ENCODE data around the gene NT5M. TPM values are rescaled to one million over a fixed set of nuclear protein-coding genes. Genes with fewer than 3 reads are reported as not detected.

Gene NT5M
- total RNA-seq, 4 donors from 2014 or later: 0.68 to 4.2 (median 1.7) TPM; not detected in 1

DNA sequence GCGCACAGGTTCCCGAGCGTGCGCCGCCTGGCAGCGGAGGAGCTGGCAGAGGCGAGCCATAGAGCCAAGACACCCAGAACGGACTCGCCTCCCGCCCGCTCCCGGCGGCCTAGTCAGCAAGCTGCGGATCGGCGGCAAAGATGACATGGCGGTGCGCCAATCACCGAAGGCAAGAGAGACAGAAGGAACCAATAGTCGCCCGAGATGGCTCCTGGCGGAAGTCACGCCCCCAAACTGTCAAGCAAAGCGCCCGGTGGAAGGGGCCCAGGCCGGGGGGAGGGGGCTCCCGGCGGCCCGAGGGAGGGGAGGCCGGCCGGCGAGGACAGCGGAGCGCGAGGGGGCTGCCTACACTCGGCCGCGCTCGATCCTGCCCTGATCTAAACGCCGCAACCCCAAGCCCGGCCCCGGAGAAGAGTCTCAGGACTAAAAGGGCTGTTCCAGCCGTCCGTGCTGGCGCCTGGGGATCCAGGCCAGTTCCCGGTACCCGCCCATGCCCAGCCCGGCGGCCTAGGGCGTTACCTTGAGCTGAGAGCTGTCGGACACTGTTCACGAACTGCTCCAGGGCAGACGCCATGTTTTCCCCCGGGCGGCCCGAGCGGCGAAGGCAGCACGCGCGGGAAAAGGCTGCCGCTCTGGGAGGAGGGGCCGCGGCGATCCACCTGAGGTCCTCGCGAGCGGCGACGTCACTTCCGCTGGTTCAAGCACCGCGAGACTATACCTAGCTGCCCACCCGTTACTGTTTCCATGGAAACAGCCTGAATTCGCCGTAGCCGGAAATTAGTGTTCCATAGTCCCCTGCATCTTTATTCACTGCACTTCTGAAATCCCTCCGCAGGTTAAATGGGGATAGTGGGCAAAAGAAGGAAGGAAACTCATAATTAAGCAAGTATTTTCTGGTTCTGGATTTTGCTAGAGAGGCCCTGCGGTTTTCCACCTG is 22.3 kb upstream of the NT5M start, which contains the start of gene COPS3:
TSS of gene COPS3 (minus strand) at position 634 of the 937 bp plus-strand sequence. CDS start at position 574, 60 bp downstream.
- H3K27ac ChIP-seq: peak within 1 kb of the TSS; percentile 97 to 99 (median 98)
- peaks cover 12 to 41% (median 15%) of the 10 kb centered on the region in 4 donors for H3K4me1 ChIP-seq
- no peaks in the 10 kb centered on the region for H3K27me3 ChIP-seq
- peak; percentile 98 for DNase-seq
- peak within 1 kb of the TSS; percentile 84 to 99 (median 90) for H3K4me3 ChIP-seq
- TF ChIP-seq POLR2AphosphoS5 (IDR thresholded peaks at IDR 0.05) (peak; percentile 63 to 91 (median 87)), POLR2A (IDR thresholded peaks at IDR 0.05) (peak; percentile 74)
- TF ChIP-seq, protein P1, sequence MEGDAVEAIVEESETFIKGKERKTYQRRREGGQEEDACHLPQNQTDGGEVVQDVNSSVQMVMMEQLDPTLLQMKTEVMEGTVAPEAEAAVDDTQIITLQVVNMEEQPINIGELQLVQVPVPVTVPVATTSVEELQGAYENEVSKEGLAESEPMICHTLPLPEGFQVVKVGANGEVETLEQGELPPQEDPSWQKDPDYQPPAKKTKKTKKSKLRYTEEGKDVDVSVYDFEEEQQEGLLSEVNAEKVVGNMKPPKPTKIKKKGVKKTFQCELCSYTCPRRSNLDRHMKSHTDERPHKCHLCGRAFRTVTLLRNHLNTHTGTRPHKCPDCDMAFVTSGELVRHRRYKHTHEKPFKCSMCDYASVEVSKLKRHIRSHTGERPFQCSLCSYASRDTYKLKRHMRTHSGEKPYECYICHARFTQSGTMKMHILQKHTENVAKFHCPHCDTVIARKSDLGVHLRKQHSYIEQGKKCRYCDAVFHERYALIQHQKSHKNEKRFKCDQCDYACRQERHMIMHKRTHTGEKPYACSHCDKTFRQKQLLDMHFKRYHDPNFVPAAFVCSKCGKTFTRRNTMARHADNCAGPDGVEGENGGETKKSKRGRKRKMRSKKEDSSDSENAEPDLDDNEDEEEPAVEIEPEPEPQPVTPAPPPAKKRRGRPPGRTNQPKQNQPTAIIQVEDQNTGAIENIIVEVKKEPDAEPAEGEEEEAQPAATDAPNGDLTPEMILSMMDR (IDR thresholded peaks at IDR 0.05): no peak
- no peaks in the 10 kb centered on the region for H3K9me3 ChIP-seq
- in situ Hi-C loops (cut with MboI; ENCODE audit: low pct_ligation_motif_present in 1 of 4, low pct_unique_long_range_greater_than_20kb in 1 of 4, low sequenced_read_pairs in 3 of 4): no loop called here
- WGBS, 2 donors (ENCODE audit: low coverage in 1 of 2): 0% methylated on average over 49 of the region's 80 CpGs; no CpG with 5 or more reads in 1 of the 2 donors
- intact Hi-C loops (cut with DNase I; ENCODE audit: low total_unique reads): no loop called here
- H3K36me3 ChIP-seq: peaks cover 0 to under 1% (median 0%) of the 10 kb centered on the region in 4 donors

DNA sequence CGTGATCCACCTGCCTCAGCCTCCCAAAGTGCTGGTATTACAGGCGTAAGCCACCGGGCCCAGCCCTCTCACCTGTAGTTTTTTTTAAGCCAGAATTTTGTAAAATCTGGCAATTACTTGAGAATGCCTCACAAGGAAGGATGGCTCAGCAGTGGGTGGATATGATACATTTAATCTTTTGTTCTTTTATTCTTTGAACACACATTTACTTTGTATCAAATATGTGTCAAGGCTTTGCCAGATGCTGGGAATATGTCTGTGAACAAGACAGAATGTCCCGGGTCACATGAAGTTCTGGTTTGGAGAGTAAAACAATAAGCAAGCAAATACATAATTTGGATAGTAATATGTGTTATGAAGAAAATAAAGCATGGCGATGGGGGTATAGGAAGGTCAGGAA is 17.2 kb upstream of the NT5M start:
- intact Hi-C loops (cut with DNase I; ENCODE audit: low total_unique reads) (no loop called here), in situ Hi-C loops (cut with MboI; ENCODE audit: low pct_ligation_motif_present in 1 of 4, low pct_unique_long_range_greater_than_20kb in 1 of 4, low sequenced_read_pairs in 3 of 4) (no loop called here)

DNA sequence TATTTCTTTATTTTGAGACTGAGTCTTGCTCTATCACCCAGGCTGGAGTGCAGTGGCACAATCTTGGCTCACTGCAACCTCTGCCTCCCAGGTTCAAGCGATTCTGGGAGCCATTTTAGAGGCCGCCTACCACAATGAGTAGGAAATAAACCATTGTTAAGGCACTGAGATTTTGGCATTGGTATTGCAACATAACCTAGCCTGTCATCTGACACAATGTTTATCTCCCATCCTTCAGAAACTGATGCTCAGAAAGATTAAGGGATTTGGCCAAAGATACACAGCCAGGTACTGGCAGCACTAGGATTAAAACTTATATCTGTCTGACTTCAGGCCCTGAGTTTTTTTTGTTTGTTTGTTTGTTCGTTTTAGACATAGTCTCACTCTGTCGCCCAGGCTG is 14.1 kb upstream of the NT5M start:
- in situ Hi-C loops (cut with MboI; ENCODE audit: low pct_ligation_motif_present in 1 of 4, low pct_unique_long_range_greater_than_20kb in 1 of 4, low sequenced_read_pairs in 3 of 4): no loop called here
- 86 to 100% methylated on average over 1 to 4 of the region's 4 CpGs for WGBS, 2 donors (ENCODE audit: low coverage in 1 of 2)
- H3K27ac ChIP-seq: no peak overlapping the region

More for the DNA sequence above, 17.2 kb upstream of the NT5M start:
- no peak overlapping the region for H3K4me3 ChIP-seq
- no peak for DNase-seq
- TF ChIP-seq EP300 (IDR thresholded peaks at IDR 0.05; ENCODE audit: low read depth) (no peak), POLR2A (IDR thresholded peaks at IDR 0.05) (no peak), POLR2AphosphoS5 (IDR thresholded peaks at IDR 0.05) (no peak)
- TF ChIP-seq, protein P1 (IDR thresholded peaks at IDR 0.05): no peak
- H3K27me3 ChIP-seq: no peaks in the 10 kb centered on the region
- H3K4me1 ChIP-seq: peaks cover 0 to 4% (median 2%) of the 10 kb centered on the region in 4 donors
- no peaks in the 10 kb centered on the region for H3K9me3 ChIP-seq
- no peak overlapping the region for H3K27ac ChIP-seq
- no peaks in the 10 kb centered on the region for H3K36me3 ChIP-seq
- WGBS, 2 donors (ENCODE audit: low coverage in 1 of 2): 89 to 98% methylated on average over 5 of the region's 5 CpGs

DNA sequence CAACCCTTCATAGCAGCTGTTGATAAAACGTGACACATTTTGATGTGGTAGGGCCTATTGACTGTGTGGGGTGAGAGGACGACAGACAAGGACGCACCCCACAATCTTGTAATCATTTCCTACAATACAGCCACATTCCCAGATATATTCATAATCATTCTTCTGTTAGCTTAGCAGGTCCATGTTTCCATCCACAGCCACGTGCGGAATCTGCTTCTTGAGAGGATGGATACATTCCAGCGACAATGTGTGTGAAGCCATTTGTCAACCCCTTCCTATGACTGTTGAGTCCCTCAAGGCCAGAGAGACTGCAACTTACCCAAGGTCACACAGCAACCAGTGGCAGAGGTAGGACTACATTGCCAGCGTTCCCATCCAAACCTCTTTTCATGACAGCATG is 13.5 kb upstream of the NT5M start:
- 70 to 84% methylated on average over 5 to 7 of the region's 7 CpGs for WGBS, 2 donors (ENCODE audit: low coverage in 1 of 2)
- no peak overlapping the region for H3K4me3 ChIP-seq
- in situ Hi-C loops (cut with MboI; ENCODE audit: low pct_ligation_motif_present in 1 of 4, low pct_unique_long_range_greater_than_20kb in 1 of 4, low sequenced_read_pairs in 3 of 4) (no loop called here), intact Hi-C loops (cut with DNase I; ENCODE audit: low total_unique reads) (no loop called here)
- no peaks in the 10 kb centered on the region for H3K9me3 ChIP-seq
- H3K4me1 ChIP-seq: no peaks in the 10 kb centered on the region
- TF ChIP-seq POLR2A (IDR thresholded peaks at IDR 0.05): no peak
- no peak for TF ChIP-seq POLR2AphosphoS5 (IDR thresholded peaks at IDR 0.05)
- no peak for TF ChIP-seq EP300 (IDR thresholded peaks at IDR 0.05; ENCODE audit: low read depth)
- TF ChIP-seq, protein P1 (IDR thresholded peaks at IDR 0.05): no peak
- H3K27me3 ChIP-seq: no peaks in the 10 kb centered on the region
- no peak for DNase-seq
- no peak overlapping the region for H3K27ac ChIP-seq
- no peaks in the 10 kb centered on the region for H3K36me3 ChIP-seq

More for the DNA sequence above, 14.1 kb upstream of the NT5M start:
- intact Hi-C loops (cut with DNase I; ENCODE audit: low total_unique reads): no loop called here
- no peaks in the 10 kb centered on the region for H3K27me3 ChIP-seq
- no peak for DNase-seq
- no peaks in the 10 kb centered on the region for H3K4me1 ChIP-seq
- TF ChIP-seq, protein P1 (IDR thresholded peaks at IDR 0.05): no peak
- TF ChIP-seq POLR2AphosphoS5 (IDR thresholded peaks at IDR 0.05) (no peak), POLR2A (IDR thresholded peaks at IDR 0.05) (no peak)
- H3K9me3 ChIP-seq: no peaks in the 10 kb centered on the region
- no peaks in the 10 kb centered on the region for H3K36me3 ChIP-seq
- no peak overlapping the region for H3K4me3 ChIP-seq

All from transverse colon (tissue), 4 donors.